GM13977 (cell line): ENCODE measurements around the gene VPS50.

Experiments
- DNase-seq: peaks from one replicate; pipeline ENCODE4 v3.0.0; 2012; ENCODE audit warnings: low spot score
- CTCF ChIP-seq: IDR thresholded peaks from 2 replicates; pipeline ENCODE4 v1.5.1; 2012; ENCODE audit warnings: mild to moderate bottlenecking, control low read depth; ENCODE audit not compliant: insufficient read depth; ENCODE audit errors: extremely low read depth, missing control alignments
- in situ Hi-C: fragments of 300-500 bp; cut with MboI; formaldehyde crosslinking; loops from one replicate; pipeline ENCODE4 v1.12.0; 2022; ENCODE audit warnings: low sequenced_read_pairs, low pct_unique_long_range_greater_than_20kb, mixed read lengths, inconsistent platforms; ENCODE audit not compliant: unreplicated experiment

The VPS50 gene

DNA sequence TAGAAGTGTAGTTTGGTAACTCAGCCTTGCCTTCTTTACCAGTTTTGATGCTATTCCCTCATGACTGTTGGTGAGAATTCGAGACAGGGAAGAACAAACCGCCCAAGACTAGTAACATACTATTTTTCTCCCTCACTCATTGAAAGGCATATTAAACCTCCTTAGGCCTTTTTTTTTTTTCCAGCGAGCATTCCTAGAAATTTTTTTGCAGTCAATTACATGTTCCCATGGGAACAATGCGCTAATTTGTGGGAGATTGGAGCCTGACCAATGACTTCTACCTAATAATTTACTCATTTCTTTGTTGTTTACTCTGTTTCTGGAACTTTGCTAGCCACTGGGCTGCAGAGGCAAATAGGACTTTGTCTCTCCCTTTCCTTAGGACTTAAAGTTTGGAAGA is 6.0 kb downstream of the VPS50 start:
- DNase-seq: no peak
- in situ Hi-C loops: loop anchor here (10.0 kb wide), 1 partner anchor 143 kb away; no protein-coding TSS in a partner anchor
- TF ChIP-seq CTCF: no peak

- TF ChIP-seq CTCF: no peak
- DNase-seq: no peak
- in situ Hi-C loops: loop anchor here (10.0 kb wide), 1 partner anchor 144 kb away; no protein-coding TSS in a partner anchor
These were observed 6.6 kb downstream of the VPS50 start for GRCh38 chr7:93238748-93239147.

DNA sequence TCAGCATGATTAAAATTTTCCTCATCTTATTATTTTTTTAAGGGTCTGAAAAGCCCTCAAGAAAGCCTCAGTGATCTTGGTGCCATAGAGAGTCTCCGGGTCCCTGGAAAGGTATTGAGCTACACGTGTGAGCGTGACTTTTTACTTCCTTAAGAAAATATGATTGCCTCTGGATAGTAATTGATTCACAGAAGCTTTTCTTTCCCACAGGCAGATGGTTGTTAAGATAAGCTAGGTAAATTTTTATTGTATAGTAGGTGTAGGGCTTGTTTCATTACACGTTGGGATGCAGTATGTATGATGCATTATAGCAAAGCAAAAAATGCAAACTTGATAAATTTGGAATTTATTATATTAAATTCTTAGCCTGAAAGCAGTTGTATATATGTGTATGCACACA is 7.7 kb downstream of the VPS50 start:
- in situ Hi-C loops: loop anchor here (10.0 kb wide), 2 partner anchors 145 to 305 kb away; no protein-coding TSS in a partner anchor
- no peak for TF ChIP-seq CTCF
- DNase-seq: no peak

GRCh38 chr7:93242106-93242505 is 9.9 kb downstream of the VPS50 start:
- in situ Hi-C loops: loop anchor here (10.0 kb wide), 1 partner anchor 303 kb away; no protein-coding TSS in a partner anchor
- no peak for TF ChIP-seq CTCF
- no peak for DNase-seq

- DNase-seq: no peak
- peak; percentile 51 for TF ChIP-seq CTCF
- in situ Hi-C loops: loop anchor here (10.0 kb wide), 1 partner anchor 299 kb away; no protein-coding TSS in a partner anchor
These were observed 13.6 kb downstream of the VPS50 start for GRCh38 chr7:93245525-93246432.

DNA sequence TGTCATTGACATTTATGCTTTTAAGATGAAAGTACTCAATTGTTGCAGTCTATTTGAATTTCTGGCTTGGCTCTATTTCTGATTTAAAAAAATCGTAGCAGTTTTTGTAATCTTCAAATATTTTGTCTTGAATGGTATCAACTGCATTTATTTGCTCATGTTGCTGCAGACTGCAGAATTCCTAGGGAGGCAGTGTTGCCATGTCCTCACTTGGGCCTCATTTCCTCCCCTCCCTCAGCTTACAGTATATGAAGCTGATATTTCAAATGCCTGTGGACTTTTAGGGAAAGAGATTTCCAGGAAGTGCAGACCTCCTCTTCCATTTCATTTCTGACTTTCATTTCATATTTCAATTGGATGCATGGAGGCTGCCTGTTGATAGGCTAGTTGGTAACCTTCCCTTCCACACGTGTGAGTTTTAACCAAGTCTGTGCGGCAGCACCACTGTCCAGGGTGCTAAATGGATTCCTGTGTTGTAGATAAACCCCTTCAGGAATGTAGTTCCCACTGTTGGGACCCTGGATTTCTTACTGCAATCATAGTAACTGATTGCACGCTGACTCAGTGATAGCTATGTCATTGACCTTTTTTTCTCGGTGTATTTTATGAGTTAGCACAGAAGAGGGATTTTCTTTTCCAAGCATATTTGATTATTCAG is 17.5 kb downstream of the VPS50 start:
- TF ChIP-seq CTCF: no peak
- DNase-seq: no peak
- in situ Hi-C loops: loop anchor here (10.0 kb wide), 1 partner anchor 295 kb away; no protein-coding TSS in a partner anchor
